Measurements from ENCODE around the gene RALGAPA2. TPM values are rescaled to one million over a fixed set of nuclear protein-coding genes. Genes with fewer than 3 reads are reported as not detected.

Gene RALGAPA2
- total RNA-seq, 4 donors from 2014 or later, result 89.7 to 126 (median 97.8) TPM

DNA sequence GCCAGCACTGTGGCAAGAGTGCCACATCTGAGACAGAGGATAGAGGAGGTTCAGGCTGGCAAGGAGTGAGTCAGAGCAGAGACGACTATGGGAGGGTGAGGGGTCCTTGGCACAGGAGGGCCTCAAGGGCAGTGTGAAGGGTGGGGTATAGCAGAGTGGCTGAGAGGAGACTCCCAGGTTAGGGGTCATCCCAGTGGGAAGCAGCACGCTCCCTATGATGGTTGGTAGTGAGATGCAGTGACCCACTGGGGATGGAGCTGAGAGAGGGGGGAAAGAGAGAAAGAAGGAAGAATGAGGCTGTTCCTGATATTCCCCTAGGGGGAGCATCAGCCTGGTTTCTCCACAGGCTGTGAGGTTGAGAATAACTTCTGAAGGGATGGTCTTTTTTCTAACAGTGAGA, 247.2 kb downstream of the RALGAPA2 start:
- H3K4me1 ChIP-seq, result no peaks in the 10 kb centered on the region
- WGBS, 2 donors, result 86 to 92% methylated on average over 2 of the region's 2 CpGs
- no peak for DNase-seq
- intact Hi-C loops (cut with DNase I), result no loop called here
- H3K9me3 ChIP-seq, result no peaks in the 10 kb centered on the region
- H3K27me3 ChIP-seq, result no peaks in the 10 kb centered on the region
- no peak overlapping the region for H3K4me3 ChIP-seq (replicated peaks in 1 of 3)
- H3K36me3 ChIP-seq, result peaks cover 0 to 5% of the 10 kb centered on the region in 2 donors
- no peak for TF ChIP-seq POLR2A (IDR thresholded peaks at IDR 0.05)
- TF ChIP-seq, protein P1, sequence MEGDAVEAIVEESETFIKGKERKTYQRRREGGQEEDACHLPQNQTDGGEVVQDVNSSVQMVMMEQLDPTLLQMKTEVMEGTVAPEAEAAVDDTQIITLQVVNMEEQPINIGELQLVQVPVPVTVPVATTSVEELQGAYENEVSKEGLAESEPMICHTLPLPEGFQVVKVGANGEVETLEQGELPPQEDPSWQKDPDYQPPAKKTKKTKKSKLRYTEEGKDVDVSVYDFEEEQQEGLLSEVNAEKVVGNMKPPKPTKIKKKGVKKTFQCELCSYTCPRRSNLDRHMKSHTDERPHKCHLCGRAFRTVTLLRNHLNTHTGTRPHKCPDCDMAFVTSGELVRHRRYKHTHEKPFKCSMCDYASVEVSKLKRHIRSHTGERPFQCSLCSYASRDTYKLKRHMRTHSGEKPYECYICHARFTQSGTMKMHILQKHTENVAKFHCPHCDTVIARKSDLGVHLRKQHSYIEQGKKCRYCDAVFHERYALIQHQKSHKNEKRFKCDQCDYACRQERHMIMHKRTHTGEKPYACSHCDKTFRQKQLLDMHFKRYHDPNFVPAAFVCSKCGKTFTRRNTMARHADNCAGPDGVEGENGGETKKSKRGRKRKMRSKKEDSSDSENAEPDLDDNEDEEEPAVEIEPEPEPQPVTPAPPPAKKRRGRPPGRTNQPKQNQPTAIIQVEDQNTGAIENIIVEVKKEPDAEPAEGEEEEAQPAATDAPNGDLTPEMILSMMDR (IDR thresholded peaks at IDR 0.05), result no peak
- no peak overlapping the region for H3K27ac ChIP-seq

DNA sequence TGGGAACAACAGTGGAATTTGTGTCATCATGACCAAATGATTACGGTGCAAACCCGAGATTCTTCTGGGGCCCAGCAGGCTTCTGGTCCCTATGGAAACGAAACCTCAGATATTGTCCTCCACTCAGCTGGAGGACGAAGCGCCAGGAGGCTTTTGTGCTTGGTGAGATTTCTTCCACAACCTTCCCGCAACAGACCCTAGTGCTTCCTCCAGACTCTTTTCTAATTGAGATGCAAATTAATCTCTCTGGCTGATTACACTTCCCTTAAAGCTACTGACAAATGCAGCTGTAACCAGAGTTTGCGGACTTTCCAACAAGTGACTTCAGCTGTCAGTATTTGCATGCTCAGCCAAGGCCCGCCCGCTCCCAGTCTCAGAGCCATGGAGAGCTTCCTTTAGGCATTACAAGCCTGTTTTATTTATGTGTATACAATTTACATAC, 248.5 kb downstream of the RALGAPA2 start:
- TF ChIP-seq, protein P1 (IDR thresholded peaks at IDR 0.05), result no peak
- no peak for TF ChIP-seq POLR2A (IDR thresholded peaks at IDR 0.05)
- intact Hi-C loops (cut with DNase I), result no loop called here

GRCh38 chr20:20462185-20462584, 250.3 kb downstream of the RALGAPA2 start:
- TF ChIP-seq, protein P1 (IDR thresholded peaks at IDR 0.05), result no peak
- no peak for TF ChIP-seq POLR2A (IDR thresholded peaks at IDR 0.05)
- H3K27ac ChIP-seq, result no peak overlapping the region
- no peak overlapping the region for H3K4me3 ChIP-seq (replicated peaks in 1 of 3)
- 87 to 89% methylated on average over 3 of the region's 3 CpGs for WGBS, 2 donors
- H3K36me3 ChIP-seq, result no peaks in the 10 kb centered on the region
- H3K9me3 ChIP-seq, result no peaks in the 10 kb centered on the region
- DNase-seq, result no peak
- intact Hi-C loops (cut with DNase I), result no loop called here
- H3K4me1 ChIP-seq, result peaks cover 0 to 5% of the 10 kb centered on the region in 2 donors
- no peaks in the 10 kb centered on the region for H3K27me3 ChIP-seq

More for the DNA sequence above, 248.5 kb downstream of the RALGAPA2 start:
- Histone ChIP-seq H3K4me1 (no peaks in the 10 kb centered on the region), H3K4me3 (replicated peaks in 1 of 3) (no peak overlapping the region), H3K27ac (no peak overlapping the region), H3K9me3 (no peaks in the 10 kb centered on the region), H3K27me3 (no peaks in the 10 kb centered on the region), H3K36me3 (peaks cover 0 to 5% of the 10 kb centered on the region in 2 donors)
- WGBS, 2 donors, result 86 to 90% methylated on average over 9 of the region's 9 CpGs
- DNase-seq, result no peak

- Histone ChIP-seq H3K36me3 (no peaks in the 10 kb centered on the region), H3K4me3 (replicated peaks in 1 of 3) (no peak overlapping the region), H3K27me3 (no peaks in the 10 kb centered on the region), H3K9me3 (no peaks in the 10 kb centered on the region), H3K27ac (no peak overlapping the region), H3K4me1 (peaks cover 0 to 5% of the 10 kb centered on the region in 2 donors)
- intact Hi-C loops (cut with DNase I), result no loop called here
- DNase-seq, result no peak
- TF ChIP-seq, protein P1 (IDR thresholded peaks at IDR 0.05), result no peak
- no peak for TF ChIP-seq POLR2A (IDR thresholded peaks at IDR 0.05)
- 90 to 97% methylated on average over 2 of the region's 2 CpGs for WGBS, 2 donors
Observed at GRCh38 chr20:20461551-20461950, 250.9 kb downstream of the RALGAPA2 start.

- peaks cover 0 to 5% of the 10 kb centered on the region in 2 donors for H3K4me1 ChIP-seq
- TF ChIP-seq, protein P1 (IDR thresholded peaks at IDR 0.05), result no peak
- no peak for TF ChIP-seq POLR2A (IDR thresholded peaks at IDR 0.05)
- no peak for DNase-seq
- WGBS, 2 donors, result 92 to 93% methylated on average over 5 of the region's 5 CpGs
- H3K4me3 ChIP-seq (replicated peaks in 1 of 3), result no peak overlapping the region
- no peaks in the 10 kb centered on the region for H3K36me3 ChIP-seq
- H3K9me3 ChIP-seq, result no peaks in the 10 kb centered on the region
- no peaks in the 10 kb centered on the region for H3K27me3 ChIP-seq
- intact Hi-C loops (cut with DNase I), result no loop called here
- H3K27ac ChIP-seq, result no peak overlapping the region
Observed at GRCh38 chr20:20459726-20460125, 252.7 kb downstream of the RALGAPA2 start.

Data from thyroid gland (tissue), 4 donors.